ENCODE data around the gene TALDO1.

The TALDO1 gene

DNA sequence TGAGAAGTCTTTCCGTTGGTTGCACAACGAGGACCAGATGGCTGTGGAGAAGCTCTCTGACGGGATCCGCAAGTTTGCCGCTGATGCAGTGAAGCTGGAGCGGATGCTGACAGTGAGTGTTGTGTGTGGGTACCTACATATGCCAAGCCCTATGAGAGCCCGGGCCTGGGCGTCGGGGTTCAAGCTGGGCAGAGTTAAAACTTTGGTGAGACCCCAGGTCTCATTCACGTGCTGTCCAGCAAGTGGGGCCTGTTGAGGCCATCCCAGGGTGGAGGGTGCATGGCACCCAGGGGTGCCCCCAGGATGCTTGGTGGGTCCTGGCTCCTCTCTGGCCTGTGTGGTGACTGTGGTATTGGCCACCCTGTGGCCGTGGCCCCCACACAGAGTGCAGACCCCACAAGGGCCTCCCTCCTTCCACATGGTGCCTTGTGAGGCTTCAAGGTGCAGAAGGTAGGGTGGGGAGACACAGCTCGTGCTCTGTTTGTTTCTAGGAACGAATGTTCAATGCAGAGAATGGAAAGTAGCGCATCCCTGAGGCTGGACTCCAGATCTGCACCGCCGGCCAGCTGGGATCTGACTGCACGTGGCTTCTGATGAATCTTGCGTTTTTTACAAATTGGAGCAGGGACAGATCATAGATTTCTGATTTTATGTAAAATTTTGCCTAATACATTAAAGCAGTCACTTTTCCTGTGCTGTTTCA lies 17.2 kb downstream of the TALDO1 start:
- 95% methylated on average over 18 of the region's 18 CpGs for WGBS

DNA sequence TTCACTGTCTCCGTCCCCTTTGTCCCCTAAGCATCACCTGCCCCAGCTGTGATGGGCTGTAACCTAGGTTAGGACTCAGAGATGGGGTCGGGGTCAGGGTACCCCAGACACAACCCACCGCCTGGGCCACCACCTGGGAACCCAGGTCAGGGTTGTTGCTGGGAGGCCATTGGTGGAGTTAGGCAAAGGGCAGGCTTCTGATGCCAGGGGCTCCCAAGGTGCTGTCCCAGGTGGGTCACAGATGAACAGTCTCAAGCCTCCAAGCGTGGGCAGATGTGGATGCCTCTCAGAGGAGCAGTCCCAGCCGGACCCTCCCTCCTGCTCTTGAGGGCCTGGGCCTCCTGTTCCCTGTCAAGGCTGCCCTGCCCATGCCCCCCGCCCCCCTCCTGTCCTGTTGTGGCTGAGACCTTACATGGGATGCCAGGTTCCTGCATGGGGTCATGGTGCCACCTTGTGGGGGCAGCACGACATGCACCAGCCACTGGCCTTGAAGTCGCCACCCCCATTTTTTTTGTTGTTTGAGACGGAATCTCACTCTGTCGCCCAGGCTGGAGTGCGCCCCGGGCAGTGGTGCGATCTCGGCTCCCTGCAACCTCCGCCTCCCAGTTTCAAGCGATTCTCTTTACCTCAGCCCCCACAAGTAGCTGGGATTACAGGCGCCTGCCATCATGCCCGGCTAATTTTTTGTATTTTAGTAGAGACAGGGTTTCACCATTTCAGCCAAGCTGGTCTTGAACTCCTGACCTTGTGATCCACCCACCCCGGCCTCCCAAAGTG lies 17.9 kb downstream of the TALDO1 start:
- H3K27ac ChIP-seq (ENCODE audit: low read depth, low read length), result no peak overlapping the region; the same call in 1 of the 2 replicates
- peaks cover 7% of the 10 kb centered on the region; the same call in 1 of the 2 replicates for H3K4me1 ChIP-seq (ENCODE audit: insufficient read depth, low read length)
- WGBS, result 84% methylated on average over 19 of the region's 19 CpGs
- H3K9me3 ChIP-seq (ENCODE audit: insufficient read depth, low read depth, low read length), result no peaks in the 10 kb centered on the region
- no peak overlapping the region for H3K4me3 ChIP-seq (ENCODE audit: low read length)
- no peak overlapping the region for H3K9ac ChIP-seq (ENCODE audit: low read depth, low read length)
- H3K36me3 ChIP-seq (ENCODE audit: insufficient read depth, low read length), result peaks cover 75% of the 10 kb centered on the region
- H3K27me3 ChIP-seq (ENCODE audit: insufficient read depth, low read length), result no peaks in the 10 kb centered on the region

More for the DNA sequence above, 17.2 kb downstream of the TALDO1 start:
- Histone ChIP-seq H3K27me3 (ENCODE audit: insufficient read depth, low read length) (no peaks in the 10 kb centered on the region), H3K36me3 (ENCODE audit: insufficient read depth, low read length) (peaks cover 77% of the 10 kb centered on the region), H3K27ac (ENCODE audit: low read depth, low read length) (no peak overlapping the region; the same call in 1 of the 2 replicates), H3K9me3 (ENCODE audit: insufficient read depth, low read depth, low read length) (no peaks in the 10 kb centered on the region), H3K4me1 (ENCODE audit: insufficient read depth, low read length) (peaks cover 7% of the 10 kb centered on the region; the same call in 1 of the 2 replicates), H3K4me3 (ENCODE audit: low read length) (no peak overlapping the region), H3K9ac (ENCODE audit: low read depth, low read length) (no peak overlapping the region)

DNA sequence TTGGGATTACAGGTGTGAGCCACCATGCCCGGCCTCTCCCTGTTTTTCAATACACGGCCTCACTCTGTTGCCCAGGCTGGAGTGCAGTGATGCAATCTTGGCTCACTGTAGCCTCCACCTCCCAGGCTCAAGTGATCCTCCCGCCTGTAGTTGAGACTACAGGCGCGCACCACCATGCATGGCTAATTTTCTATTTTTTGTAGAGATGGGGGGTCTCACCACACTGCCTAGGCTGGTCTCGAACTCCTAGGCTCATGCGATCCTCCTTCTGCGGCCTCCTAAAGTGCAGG lies 18.5 kb downstream of the TALDO1 start:
- no peaks in the 10 kb centered on the region for H3K9me3 ChIP-seq (ENCODE audit: insufficient read depth, low read depth, low read length)
- peaks cover 76% of the 10 kb centered on the region for H3K36me3 ChIP-seq (ENCODE audit: insufficient read depth, low read length)
- no peak overlapping the region for H3K4me3 ChIP-seq (ENCODE audit: low read length)
- H3K4me1 ChIP-seq (ENCODE audit: insufficient read depth, low read length), result peaks cover 7% of the 10 kb centered on the region; the same call in 1 of the 2 replicates
- WGBS, result 94% methylated on average over 8 of the region's 8 CpGs
- H3K9ac ChIP-seq (ENCODE audit: low read depth, low read length), result no peak overlapping the region
- no peaks in the 10 kb centered on the region for H3K27me3 ChIP-seq (ENCODE audit: insufficient read depth, low read length)
- H3K27ac ChIP-seq (ENCODE audit: low read depth, low read length), result no peak overlapping the region

DNA sequence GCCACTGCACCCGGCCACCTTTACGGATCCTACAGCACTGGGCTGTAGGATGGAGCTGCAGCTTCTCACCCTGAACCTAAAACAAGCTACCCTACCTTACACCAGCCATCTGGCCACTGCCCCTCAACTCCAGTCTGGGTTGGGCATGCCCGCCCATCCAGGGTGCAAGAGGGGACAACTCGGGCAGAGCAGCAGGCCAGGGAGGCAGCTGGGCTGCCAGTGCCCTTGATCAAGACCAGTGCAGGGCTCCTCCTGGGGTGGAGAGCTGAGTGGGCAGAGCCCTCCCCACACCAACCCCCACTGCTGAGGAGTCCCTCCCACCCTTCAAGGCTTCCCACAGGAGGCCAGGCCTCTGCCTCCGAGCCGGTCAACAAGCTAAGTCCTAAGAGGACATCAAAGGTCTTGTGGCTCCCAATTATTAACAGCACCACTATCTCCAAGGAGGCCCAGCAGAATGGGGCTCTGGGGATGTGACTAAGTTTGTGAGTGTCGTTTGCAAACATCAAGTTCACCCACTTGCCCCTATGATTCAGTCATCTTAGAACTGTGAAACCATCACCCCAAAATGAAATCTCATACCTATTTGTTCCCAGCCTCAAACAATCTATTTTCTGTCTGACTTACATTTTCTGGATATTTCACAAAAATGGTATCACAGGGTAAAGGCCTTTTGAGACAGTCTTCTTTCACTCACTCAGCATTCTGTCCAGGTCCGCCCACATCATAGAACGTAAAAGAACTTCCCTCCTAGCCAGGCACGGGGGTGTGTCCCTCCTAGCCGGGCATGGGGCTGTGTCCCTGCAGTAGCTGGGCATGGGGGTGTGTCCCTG lies 19.1 kb downstream of the TALDO1 start:
- Histone ChIP-seq H3K9me3 (ENCODE audit: insufficient read depth, low read depth, low read length) (no peaks in the 10 kb centered on the region), H3K9ac (ENCODE audit: low read depth, low read length) (no peak overlapping the region), H3K27me3 (ENCODE audit: insufficient read depth, low read length) (no peaks in the 10 kb centered on the region), H3K27ac (ENCODE audit: low read depth, low read length) (no peak overlapping the region), H3K4me1 (ENCODE audit: insufficient read depth, low read length) (peaks cover 7% of the 10 kb centered on the region; the same call in 1 of the 2 replicates), H3K36me3 (ENCODE audit: insufficient read depth, low read length) (peaks cover 76% of the 10 kb centered on the region), H3K4me3 (ENCODE audit: low read length) (no peak overlapping the region)
- WGBS, result 95% methylated on average over 11 of the region's 11 CpGs

DNA sequence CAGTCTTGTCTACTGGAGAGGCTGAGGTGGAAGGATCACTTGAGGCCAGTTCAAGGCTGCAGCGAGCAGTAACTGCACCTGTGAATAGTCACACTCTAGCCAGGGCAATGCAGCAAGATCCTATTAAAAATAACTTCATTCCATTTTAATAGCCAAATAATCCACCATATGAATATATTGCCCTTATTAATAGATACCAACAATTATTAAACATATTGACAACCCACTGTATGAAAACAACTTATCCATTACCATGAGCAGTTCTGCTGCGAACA lies 19.6 kb downstream of the TALDO1 start:
- WGBS, result 98% methylated on average over 2 of the region's 2 CpGs
- peaks cover 76% of the 10 kb centered on the region for H3K36me3 ChIP-seq (ENCODE audit: insufficient read depth, low read length)
- no peak overlapping the region for H3K4me3 ChIP-seq (ENCODE audit: low read length)
- peaks cover 7% of the 10 kb centered on the region; the same call in 1 of the 2 replicates for H3K4me1 ChIP-seq (ENCODE audit: insufficient read depth, low read length)
- H3K9me3 ChIP-seq (ENCODE audit: insufficient read depth, low read depth, low read length), result no peaks in the 10 kb centered on the region
- H3K9ac ChIP-seq (ENCODE audit: low read depth, low read length), result no peak overlapping the region
- H3K27me3 ChIP-seq (ENCODE audit: insufficient read depth, low read length), result no peaks in the 10 kb centered on the region
- H3K27ac ChIP-seq (ENCODE audit: low read depth, low read length), result no peak overlapping the region

DNA sequence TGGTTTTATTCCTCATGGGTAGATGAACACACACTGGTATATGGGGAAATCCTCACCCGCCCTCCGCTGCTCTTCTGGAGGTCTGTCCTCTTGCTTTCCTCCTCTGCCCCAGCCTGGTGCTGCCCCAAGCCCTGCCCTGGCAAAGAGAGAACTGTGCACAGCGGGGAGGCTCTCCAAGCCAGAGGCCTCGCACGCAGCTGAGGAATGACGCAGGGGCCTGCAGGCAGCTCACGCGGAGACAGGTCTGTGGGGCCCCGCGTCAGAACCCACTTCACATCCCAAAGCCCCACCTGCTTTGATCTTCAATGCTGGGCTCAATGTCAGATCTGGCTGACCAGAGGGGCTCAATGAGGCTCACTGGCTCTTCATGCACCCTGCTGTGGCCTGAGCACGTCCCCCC lies 20.0 kb downstream of the TALDO1 start:
- Histone ChIP-seq H3K4me3 (ENCODE audit: low read length) (no peak overlapping the region), H3K9ac (ENCODE audit: low read depth, low read length) (no peak overlapping the region), H3K36me3 (ENCODE audit: insufficient read depth, low read length) (peaks cover 74% of the 10 kb centered on the region), H3K27me3 (ENCODE audit: insufficient read depth, low read length) (no peaks in the 10 kb centered on the region), H3K9me3 (ENCODE audit: insufficient read depth, low read depth, low read length) (no peaks in the 10 kb centered on the region), H3K27ac (ENCODE audit: low read depth, low read length) (no peak overlapping the region), H3K4me1 (ENCODE audit: insufficient read depth, low read length) (peaks cover 7% of the 10 kb centered on the region; the same call in 1 of the 2 replicates)
- 94% methylated on average over 11 of the region's 11 CpGs for WGBS

DNA sequence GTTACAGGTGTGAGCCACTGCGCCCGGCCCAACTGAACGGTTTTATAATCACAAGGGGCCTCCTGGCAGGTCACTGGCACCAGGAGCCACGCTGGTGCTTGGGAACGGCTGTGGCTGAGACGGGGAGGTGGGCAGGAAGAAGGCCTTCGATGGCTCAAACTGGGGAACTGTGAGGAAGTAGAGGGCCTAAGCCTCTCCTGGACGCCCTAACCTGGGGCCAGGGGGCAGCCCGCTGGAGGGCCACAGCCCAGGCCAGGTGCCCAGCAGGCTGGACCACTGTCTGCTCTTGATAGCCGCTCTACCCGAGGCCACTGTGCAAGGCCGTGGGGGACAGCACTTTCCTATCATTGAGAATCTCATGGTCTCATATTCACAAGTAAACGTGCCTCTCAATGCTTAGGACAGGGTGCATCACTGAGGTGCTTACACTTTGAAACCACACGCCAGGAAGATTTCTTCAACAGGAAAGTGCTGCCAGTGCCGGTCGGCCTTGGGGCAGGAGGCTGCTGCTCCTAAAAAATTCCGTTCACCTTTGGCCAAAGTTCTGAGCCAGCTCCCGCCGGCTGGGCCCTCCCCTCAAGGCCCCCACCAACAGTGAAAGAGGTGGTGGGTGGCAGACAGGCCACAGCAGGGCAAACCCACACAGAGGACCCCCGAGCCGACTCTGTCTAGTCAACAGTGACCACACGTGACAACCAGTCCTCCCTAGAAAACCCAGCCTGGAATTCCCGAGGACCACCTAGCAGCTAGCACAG lies 22.8 kb downstream of the TALDO1 start:
- Histone ChIP-seq H3K9ac (ENCODE audit: low read depth, low read length) (no peak overlapping the region), H3K27me3 (ENCODE audit: insufficient read depth, low read length) (no peaks in the 10 kb centered on the region), H3K9me3 (ENCODE audit: insufficient read depth, low read depth, low read length) (no peaks in the 10 kb centered on the region), H3K4me3 (ENCODE audit: low read length) (no peak overlapping the region), H3K27ac (ENCODE audit: low read depth, low read length) (no peak overlapping the region), H3K4me1 (ENCODE audit: insufficient read depth, low read length) (peaks cover under 1% of the 10 kb centered on the region; the same call in 1 of the 2 replicates), H3K36me3 (ENCODE audit: insufficient read depth, low read length) (peaks cover 69% of the 10 kb centered on the region)
- 94% methylated on average over 23 of the region's 23 CpGs for WGBS

DNA sequence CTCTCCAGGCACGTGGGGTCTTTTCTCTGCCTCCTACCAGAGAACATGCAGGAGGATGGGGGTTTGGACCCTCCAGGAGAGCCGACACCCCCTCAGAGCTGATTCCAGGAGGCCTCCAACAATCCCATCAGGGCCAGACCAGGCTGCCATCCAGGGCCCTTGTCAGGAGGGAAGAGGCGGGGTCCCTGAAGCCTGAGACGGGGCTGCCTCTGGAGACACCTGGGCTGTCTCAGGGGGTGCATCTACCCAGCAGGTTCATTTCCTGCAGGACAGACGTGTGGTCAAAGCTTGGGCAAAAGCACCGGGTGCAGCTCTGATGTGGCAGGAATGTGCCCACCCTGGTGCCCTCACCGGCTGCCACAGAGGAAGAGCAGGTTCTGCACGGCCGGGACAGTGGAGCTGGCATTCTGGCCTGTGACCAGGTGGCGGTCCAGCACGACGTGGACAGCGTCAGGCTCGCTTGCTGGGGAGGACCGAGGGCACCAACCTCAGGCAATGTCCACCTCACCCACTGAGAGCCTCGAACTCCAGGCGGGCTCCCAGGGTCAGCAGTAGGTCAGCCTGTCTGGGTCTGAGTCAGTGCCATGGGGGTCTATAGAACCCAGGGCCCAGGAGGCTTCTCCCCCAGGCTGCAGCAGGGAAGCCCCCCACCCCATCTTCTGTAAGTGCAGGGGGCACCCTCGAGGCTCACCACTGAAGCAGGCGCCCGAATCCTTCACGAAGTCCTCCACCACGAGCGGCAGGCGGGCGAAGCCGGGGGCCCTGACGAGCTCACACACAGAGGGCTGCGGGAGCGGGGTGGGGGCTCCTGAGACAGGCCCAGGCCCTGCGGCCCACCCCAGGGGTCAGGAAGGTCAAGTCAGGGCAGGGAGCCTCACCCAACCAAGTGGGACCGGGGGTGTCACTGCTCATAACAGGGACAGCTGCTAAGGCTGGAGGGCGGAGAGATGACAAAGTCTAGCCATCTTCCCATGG lies 23.7 kb downstream of the TALDO1 start:
- 95% methylated on average over 32 of the region's 32 CpGs for WGBS
- no peaks in the 10 kb centered on the region for H3K9me3 ChIP-seq (ENCODE audit: insufficient read depth, low read depth, low read length)
- no peak overlapping the region for H3K27ac ChIP-seq (ENCODE audit: low read depth, low read length)
- H3K27me3 ChIP-seq (ENCODE audit: insufficient read depth, low read length), result no peaks in the 10 kb centered on the region
- no peak overlapping the region for H3K9ac ChIP-seq (ENCODE audit: low read depth, low read length)
- H3K4me1 ChIP-seq (ENCODE audit: insufficient read depth, low read length), result peaks cover 7% of the 10 kb centered on the region; the same call in 1 of the 2 replicates
- H3K4me3 ChIP-seq (ENCODE audit: low read length), result no peak overlapping the region
- H3K36me3 ChIP-seq (ENCODE audit: insufficient read depth, low read length), result peaks cover 66% of the 10 kb centered on the region

DNA sequence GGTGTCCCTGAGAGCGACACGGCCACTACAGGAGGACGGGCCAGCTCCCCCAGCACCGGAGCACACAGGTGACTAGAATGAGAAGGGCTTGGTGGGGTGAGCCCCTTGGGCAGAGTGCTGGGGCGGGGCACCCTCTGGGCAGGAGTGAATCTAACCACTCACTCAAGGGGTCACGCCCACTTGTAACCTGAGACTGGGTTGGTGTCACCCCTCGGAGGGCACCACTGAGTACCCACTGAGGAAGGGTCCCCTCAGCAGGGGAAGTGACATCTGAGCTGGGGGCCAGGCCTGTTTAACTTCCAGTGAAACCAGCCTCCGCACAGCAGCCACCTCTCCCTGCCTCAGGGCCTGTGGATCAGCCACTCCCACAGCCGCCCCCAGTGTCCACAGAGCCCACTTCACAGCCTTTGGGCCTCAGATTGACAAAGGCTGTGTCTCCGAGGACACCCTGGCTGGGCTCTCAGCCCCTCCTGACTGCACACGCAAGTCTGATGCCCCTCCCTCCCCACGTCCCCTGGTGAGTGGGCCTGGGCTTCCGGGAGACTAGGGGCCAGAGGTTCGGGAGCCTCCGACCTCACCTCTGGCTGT lies 24.4 kb downstream of the TALDO1 start:
- Histone ChIP-seq H3K36me3 (ENCODE audit: insufficient read depth, low read length) (peaks cover 58% of the 10 kb centered on the region), H3K27ac (ENCODE audit: low read depth, low read length) (no peak overlapping the region), H3K9me3 (ENCODE audit: insufficient read depth, low read depth, low read length) (no peaks in the 10 kb centered on the region), H3K9ac (ENCODE audit: low read depth, low read length) (no peak overlapping the region), H3K4me1 (ENCODE audit: insufficient read depth, low read length) (peaks cover 7% of the 10 kb centered on the region; the same call in 1 of the 2 replicates), H3K4me3 (ENCODE audit: low read length) (no peak overlapping the region), H3K27me3 (ENCODE audit: insufficient read depth, low read length) (no peaks in the 10 kb centered on the region)
- WGBS, result 82% methylated on average over 15 of the region's 15 CpGs
